ENCODE results near the gene NUP210. TPM values are rescaled to one million over a fixed set of nuclear protein-coding genes. Genes with fewer than 3 reads are reported as not detected.

NUP210 gene
- total and polyA plus RNA-seq, 2 donors (not counting 3 experiments of a cell fraction or from before 2014, with no cell fraction given) = 0.14 to 0.84 TPM

DNA sequence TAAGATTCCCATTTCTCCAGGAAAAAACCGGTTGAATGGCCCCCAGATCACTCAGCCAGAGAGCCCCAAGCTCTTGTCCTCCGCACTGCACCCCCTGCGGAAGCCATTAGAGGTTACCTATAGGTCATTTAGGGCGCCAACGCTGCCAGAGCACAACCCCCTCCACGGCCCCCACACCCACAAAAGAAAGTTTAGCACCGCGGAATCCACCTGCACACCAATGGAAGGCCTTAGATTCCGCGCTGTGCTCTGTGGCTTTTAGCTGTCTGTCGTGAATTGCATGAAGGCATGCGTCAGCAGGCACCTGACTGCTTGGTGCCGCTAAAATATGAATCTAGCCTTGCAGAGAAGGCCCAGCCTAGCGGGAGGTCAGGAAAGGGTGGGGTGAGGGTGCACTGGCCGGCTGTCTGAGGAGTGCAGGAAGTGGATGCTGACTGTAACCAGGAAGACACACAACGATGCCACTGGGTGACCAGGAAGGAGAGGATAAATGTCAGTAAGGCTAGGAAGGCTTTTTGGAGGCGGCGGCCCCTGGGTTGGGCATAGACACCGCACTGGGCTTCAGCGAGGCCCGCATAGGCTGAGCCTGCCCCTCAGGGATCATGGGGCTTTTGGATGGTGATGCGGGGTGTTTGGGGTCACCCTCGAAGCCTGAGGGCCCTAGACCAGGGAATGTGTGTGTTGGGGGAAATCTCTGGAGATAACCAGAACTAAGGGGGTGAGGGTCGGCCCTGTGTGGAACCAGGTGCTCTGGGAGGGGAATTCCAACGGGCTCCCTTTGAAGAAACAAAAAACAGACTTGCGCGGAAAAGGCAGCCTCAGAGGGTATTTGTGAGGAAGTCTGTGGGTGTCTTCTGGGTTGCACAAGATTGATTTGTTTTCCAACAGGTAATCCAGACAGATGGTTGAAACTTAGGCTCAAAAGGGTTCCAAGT lies 976 bp upstream of the NUP210 start:
- Histone ChIP-seq H3K27ac (ENCODE audit: insufficient read depth, low read depth, low read length) (no peak overlapping the region), H3K4me2 (ENCODE audit: insufficient read depth, low read length) (no peak overlapping the region), H2AFZ (ENCODE audit: low read depth, low read length) (no peak overlapping the region), H3K36me3 (ENCODE audit: control insufficient read depth in 2 of 2, extremely low read depth in 1 of 2, insufficient read depth in 2 of 2, low read length in 2 of 2) (no peaks in the 10 kb centered on the region), H3K9ac (replicated peaks; ENCODE audit: extremely low read depth, insufficient read depth, low read length) (no peak overlapping the region), H3K9me3 (replicated peaks; ENCODE audit: control insufficient read depth, insufficient read depth, low read length) (no peaks in the 10 kb centered on the region), H4K20me1 (replicated peaks; ENCODE audit: control insufficient read depth, extremely low read depth, insufficient read depth, low read length) (no peaks in the 10 kb centered on the region), H3K4me3 (replicated peaks in 1 of 3; ENCODE audit: insufficient read depth in 1 of 3, low read depth in 1 of 3, low read length in 3 of 3) (no peak overlapping the region), H3K4me1 (ENCODE audit: control insufficient read depth, extremely low read depth, insufficient read depth, low read length) (no peaks in the 10 kb centered on the region), H3K27me3 (ENCODE audit: control insufficient read depth in 2 of 2, insufficient read depth in 2 of 2, low read length in 2 of 2) (peaks cover 7 to 14% of the 10 kb centered on the region in 2 experiments), H3K79me2 (ENCODE audit: control insufficient read depth, insufficient read depth, low read length) (no peaks in the 10 kb centered on the region), H3K9me1 (replicated peaks; ENCODE audit: control insufficient read depth, extremely low read depth, insufficient read depth, low read length) (no peaks in the 10 kb centered on the region)
- TF ChIP-seq MYC (IDR thresholded peaks at IDR 0.05; ENCODE audit: low read depth, low read length) (no peak), FOS (IDR thresholded peaks at IDR 0.05; ENCODE audit: borderline replicate concordance, insufficient read depth, low read length) (no peak), GATA2 (IDR thresholded peaks at IDR 0.05; ENCODE audit: insufficient read depth, insufficient read length, low read depth, low read length) (no peak), JUN (IDR thresholded peaks at IDR 0.05; ENCODE audit: borderline replicate concordance, insufficient read depth, insufficient read length, low read depth) (no peak), EZH2 (IDR thresholded peaks at IDR 0.05; ENCODE audit: borderline replicate concordance, low read depth, low read length, severe bottlenecking) (no peak), POLR2AphosphoS5 (IDR thresholded peaks at IDR 0.05; ENCODE audit: insufficient read depth, low read depth, low read length) (no peak), POLR2A (IDR thresholded peaks at IDR 0.05; ENCODE audit: low read depth, low read length) (no peak)
- TF ChIP-seq, protein P1, sequence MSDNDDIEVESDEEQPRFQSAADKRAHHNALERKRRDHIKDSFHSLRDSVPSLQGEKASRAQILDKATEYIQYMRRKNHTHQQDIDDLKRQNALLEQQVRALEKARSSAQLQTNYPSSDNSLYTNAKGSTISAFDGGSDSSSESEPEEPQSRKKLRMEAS (IDR thresholded peaks at IDR 0.05; ENCODE audit: insufficient read depth, insufficient read length) = no peak
- TF ChIP-seq, protein P2, sequence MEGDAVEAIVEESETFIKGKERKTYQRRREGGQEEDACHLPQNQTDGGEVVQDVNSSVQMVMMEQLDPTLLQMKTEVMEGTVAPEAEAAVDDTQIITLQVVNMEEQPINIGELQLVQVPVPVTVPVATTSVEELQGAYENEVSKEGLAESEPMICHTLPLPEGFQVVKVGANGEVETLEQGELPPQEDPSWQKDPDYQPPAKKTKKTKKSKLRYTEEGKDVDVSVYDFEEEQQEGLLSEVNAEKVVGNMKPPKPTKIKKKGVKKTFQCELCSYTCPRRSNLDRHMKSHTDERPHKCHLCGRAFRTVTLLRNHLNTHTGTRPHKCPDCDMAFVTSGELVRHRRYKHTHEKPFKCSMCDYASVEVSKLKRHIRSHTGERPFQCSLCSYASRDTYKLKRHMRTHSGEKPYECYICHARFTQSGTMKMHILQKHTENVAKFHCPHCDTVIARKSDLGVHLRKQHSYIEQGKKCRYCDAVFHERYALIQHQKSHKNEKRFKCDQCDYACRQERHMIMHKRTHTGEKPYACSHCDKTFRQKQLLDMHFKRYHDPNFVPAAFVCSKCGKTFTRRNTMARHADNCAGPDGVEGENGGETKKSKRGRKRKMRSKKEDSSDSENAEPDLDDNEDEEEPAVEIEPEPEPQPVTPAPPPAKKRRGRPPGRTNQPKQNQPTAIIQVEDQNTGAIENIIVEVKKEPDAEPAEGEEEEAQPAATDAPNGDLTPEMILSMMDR (IDR thresholded peaks at IDR 0.05; ENCODE audit: extremely low read depth in 1 of 2, insufficient read depth in 1 of 2, low read depth in 1 of 2, low read length in 2 of 2) = no peak
- intact Hi-C loops (cut with micrococcal nuclease) = no loop called here
- dilution Hi-C loops (cut with MboI; ENCODE audit: extremely low pct_ligation_motif_present, low sequenced_read_pairs) = no loop called here
- CTCF ChIA-PET = interaction anchor here (0.5 kb wide), 1 partner anchor 62 kb away, joined by 4 read pairs; no protein-coding TSS in a partner anchor
- POLR2A ChIA-PET = no interaction called here
- no peak for FAIRE-seq
- no TSS peak for BruUV-seq (replicated peaks)
- no peak for DNase-seq (ENCODE audit: low read depth, low spot score)

Measured in endothelial cell of umbilical vein (primary cell).